GM12801 (cell line): ENCODE results near the gene CLDN1.

Experiments used
- TF ChIP-seq, protein P1 (sequence below): IDR thresholded peaks from one replicate; pipeline ENCODE4 v1.5.1; 2011; ENCODE audit warnings: control low read depth; ENCODE audit not compliant: insufficient read length; ENCODE audit errors: extremely low read depth

Gene CLDN1, protein sequence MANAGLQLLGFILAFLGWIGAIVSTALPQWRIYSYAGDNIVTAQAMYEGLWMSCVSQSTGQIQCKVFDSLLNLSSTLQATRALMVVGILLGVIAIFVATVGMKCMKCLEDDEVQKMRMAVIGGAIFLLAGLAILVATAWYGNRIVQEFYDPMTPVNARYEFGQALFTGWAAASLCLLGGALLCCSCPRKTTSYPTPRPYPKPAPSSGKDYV

DNA sequence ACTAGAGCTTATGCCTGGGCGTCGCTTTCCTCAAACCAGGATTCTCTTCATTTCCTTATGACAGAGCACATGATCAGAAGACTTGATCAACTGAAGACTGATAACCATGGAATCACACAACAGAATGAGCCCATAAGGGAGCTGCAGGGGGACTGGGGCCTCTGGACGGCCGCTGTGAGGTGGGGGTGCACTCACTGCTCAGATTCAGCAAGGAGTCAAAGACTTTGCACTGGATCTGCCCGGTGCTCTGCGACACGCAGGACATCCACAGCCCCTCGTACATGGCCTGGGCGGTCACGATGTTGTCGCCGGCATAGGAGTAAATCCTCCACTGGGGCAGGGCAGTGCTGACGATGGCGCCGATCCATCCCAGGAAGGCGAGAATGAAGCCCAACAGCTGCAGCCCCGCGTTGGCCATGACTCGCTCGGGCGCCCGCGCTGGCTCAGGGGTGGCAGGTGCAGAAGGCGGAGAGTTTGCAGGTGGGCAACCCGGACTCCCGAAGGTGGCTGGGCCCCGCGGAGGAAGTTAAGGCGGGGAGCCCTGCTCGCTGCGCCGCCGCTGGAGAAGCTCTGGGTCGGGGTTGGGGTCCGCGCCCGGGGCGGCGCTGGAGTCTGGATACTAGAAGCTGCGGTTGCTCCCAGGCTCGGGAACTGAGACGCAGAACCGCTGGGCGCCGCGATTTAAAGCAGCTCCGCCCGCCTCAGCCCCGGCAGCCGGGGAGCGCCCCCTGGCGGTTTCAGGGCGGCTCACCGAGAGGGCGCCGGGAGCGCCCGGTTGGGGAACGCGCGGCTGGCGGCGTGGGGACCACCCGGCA, at the start of gene CLDN1:
Gene CLDN1 (minus strand): TSS at position 658 of the 815 bp plus-strand sequence. CDS start 240 bp downstream, at position 418.
- TF ChIP-seq, protein P1, sequence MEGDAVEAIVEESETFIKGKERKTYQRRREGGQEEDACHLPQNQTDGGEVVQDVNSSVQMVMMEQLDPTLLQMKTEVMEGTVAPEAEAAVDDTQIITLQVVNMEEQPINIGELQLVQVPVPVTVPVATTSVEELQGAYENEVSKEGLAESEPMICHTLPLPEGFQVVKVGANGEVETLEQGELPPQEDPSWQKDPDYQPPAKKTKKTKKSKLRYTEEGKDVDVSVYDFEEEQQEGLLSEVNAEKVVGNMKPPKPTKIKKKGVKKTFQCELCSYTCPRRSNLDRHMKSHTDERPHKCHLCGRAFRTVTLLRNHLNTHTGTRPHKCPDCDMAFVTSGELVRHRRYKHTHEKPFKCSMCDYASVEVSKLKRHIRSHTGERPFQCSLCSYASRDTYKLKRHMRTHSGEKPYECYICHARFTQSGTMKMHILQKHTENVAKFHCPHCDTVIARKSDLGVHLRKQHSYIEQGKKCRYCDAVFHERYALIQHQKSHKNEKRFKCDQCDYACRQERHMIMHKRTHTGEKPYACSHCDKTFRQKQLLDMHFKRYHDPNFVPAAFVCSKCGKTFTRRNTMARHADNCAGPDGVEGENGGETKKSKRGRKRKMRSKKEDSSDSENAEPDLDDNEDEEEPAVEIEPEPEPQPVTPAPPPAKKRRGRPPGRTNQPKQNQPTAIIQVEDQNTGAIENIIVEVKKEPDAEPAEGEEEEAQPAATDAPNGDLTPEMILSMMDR: no peak

- TF ChIP-seq, protein P1: no peak
Observed at GRCh38 chr3:190371152-190371551, 48.9 kb upstream of the CLDN1 start.

GRCh38 chr3:190370369-190370768, 48.1 kb upstream of the CLDN1 start:
- TF ChIP-seq, protein P1: no peak

DNA sequence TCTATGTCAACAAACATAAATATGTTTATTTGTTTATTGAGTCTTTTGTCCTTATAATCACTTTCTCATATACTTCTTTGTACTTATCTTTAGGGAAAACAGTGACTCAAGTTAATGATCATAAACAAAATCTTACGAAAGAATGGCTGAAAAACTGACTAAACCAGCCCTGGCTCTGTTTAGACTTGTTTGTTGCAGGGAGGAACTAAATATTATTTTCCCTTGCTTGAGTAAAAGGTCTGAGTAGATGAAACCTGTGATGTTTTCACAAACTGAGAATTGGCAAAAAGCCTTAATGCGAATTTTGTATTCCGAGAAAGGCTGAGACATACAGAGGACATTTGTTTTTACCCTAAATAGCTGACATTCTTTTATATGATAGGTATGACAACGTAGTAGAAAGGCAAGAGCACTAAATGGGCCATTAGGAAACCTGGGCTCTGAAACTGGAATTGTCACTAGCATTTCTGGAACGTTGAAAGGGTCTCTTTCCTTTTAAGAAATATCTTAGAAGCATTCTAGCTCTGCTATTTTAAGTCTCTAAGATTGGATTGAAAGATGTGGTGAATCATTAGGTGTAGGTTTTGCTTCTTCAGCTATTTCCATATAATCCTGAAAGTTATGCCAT, 47.5 kb upstream of the CLDN1 start:
- TF ChIP-seq, protein P1: no peak

DNA sequence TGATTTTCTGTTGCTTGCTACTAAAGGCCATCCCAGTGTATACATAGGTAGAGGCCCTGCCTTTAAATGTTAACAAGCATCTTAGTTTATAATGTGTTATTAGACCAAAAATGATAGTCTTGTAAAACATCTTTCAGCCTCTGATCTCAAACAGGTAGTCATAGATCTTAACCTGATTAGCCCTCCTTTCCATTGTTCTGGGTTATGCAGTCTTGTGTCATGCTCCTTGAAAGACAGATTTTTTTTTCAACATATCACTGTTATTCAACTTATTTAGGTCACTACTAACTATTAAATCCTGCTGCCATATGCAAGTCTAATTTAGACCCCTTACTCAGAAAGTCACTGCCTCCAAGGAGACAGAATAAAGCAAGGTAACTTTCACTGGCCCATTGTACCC, 46.6 kb upstream of the CLDN1 start:
- TF ChIP-seq, protein P1: no peak

DNA sequence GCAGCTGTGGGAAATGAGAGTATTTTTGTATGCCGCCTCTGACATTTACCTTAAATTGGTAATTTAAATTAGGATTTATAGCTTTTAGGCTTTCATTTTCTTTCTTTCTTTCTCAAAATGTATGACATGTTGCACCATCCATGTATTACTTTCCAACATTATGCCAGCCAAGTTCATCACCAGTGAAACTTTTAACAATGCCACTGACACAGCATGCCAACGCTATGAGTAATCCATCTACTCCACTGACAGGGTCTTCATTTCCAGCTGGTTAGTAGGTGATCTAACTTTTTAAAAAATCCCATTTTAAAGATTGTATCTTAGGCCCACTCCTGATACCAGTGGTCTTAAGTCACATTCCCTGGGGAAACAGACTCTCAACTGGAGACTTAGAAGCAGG, 43.9 kb upstream of the CLDN1 start:
- TF ChIP-seq, protein P1: no peak

DNA sequence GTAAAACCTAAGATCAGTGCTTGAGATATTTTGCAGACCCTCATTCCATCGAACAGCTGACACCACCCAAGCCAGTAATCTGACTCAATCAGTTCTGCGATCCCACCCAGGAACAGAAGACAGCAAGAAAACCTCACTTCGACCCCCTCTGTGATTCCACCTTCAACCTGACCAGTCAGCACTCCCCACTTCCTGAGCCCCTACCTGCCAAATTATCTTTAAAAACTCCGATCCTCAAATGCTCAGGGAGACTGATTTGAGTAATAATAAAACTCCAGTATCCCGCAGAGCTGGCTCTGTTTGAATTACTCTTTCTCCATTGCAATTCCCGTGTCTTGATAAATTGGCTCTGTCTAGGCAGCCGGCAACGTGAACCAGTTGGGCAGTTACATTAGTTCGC, 40.0 kb upstream of the CLDN1 start:
- TF ChIP-seq, protein P1: no peak
